OCI-LY3 (cell line): ENCODE results near the gene CLCF1.

Experiments
- H2AFZ ChIP-seq: fragments of 200-600, 300-600 bp; shearing (Covaris generic); 2 replicates; pipeline ENCODE4 v1.6.0; 2014; ENCODE audit warnings: antibody characterized with exemption, low read depth, low read length
- H3K27ac ChIP-seq: fragments of 200-600, 300-600 bp; sonication (generic); 2 replicates; pipeline ENCODE4 v1.5.1; 2014; ENCODE audit warnings: mild to moderate bottlenecking, low read length, moderate library complexity, mixed read lengths
- H3K27me3 ChIP-seq: fragments of 200-600, 300-600 bp; sonication (generic); 2 replicates; pipeline ENCODE4 v1.6.1; 2014; ENCODE audit warnings: low read depth, low read length, mixed read lengths
- H3K36me3 ChIP-seq: fragments of 200-600, 300-600 bp; sonication (generic); replicated peaks from 2 replicates; pipeline ENCODE3; 2014; ENCODE audit warnings: low read depth, low read length, mixed read lengths
- H3K4me1 ChIP-seq: fragments of 300-600, 200-600 bp; sonication (generic); 2 replicates; pipeline ENCODE4 v1.6.1; 2014; ENCODE audit warnings: low read length, mixed read lengths
- H3K4me2 ChIP-seq: fragments of 200-600, 300-600 bp; sonication (generic); 2 replicates; pipeline ENCODE4 v1.6.1; 2014; ENCODE audit warnings: low read length, mixed read lengths
- H3K4me3 ChIP-seq: fragments of 300-600, 200-600 bp; sonication (generic); 2 replicates; pipeline ENCODE4 v1.5.1; 2014; ENCODE audit warnings: antibody characterized with exemption, mild to moderate bottlenecking, low read length, moderate library complexity
- H3K79me2 ChIP-seq: fragments of 300-600, 200-600 bp; shearing (Covaris generic); 2 replicates; pipeline ENCODE4 v1.6.1; 2014; ENCODE audit warnings: mild to moderate bottlenecking, low read length, mixed read lengths
- H3K9ac ChIP-seq: fragments of 300-600, 200-600 bp; shearing (Covaris generic); 2 replicates; pipeline ENCODE4 v1.6.0; 2014; ENCODE audit warnings: mild to moderate bottlenecking, low read length, moderate library complexity
- H3K9me3 ChIP-seq: fragments of 200-600, 300-600 bp; shearing (Covaris generic); 2 replicates; pipeline ENCODE4 v1.6.1; 2014; ENCODE audit warnings: low read length, mixed read lengths; ENCODE audit not compliant: insufficient read depth
- H4K20me1 ChIP-seq: fragments of 200-600, 300-600 bp; sonication (generic); 2 replicates; pipeline ENCODE4 v1.6.1; 2016; ENCODE audit warnings: low read length, mixed read lengths; ENCODE audit not compliant: insufficient read depth
- CTCF ChIP-seq: fragments of 200-600, 300-600 bp; sonication (generic); IDR thresholded peaks from 2 replicates; pipeline ENCODE4 v1.5.1; 2014; ENCODE audit warnings: antibody characterized with exemption, low read length, low read depth
- EZH2phosphoT487 ChIP-seq: fragments of 200-600 bp; shearing (Covaris generic); IDR thresholded peaks from 2 replicates; pipeline ENCODE4 v1.6.1; 2018; ENCODE audit warnings: antibody characterized with exemption, mixed run types, low read depth

Gene CLCF1

GRCh38 chr11:67314218-67314617 lies 59.2 kb downstream of the CLCF1 start:
- Histone ChIP-seq H2AFZ (no peak overlapping the region), H4K20me1 (no peaks in the 10 kb centered on the region), H3K79me2 (no peaks in the 10 kb centered on the region), H3K4me2 (no peak overlapping the region), H3K9me3 (no peaks in the 10 kb centered on the region), H3K9ac (no peak overlapping the region), H3K27me3 (no peaks in the 10 kb centered on the region), H3K4me3 (no peak overlapping the region), H3K36me3 (no peaks in the 10 kb centered on the region), H3K27ac (no peak overlapping the region), H3K4me1 (peaks cover 8% of the 10 kb centered on the region)
- no peak for TF ChIP-seq EZH2phosphoT487
- TF ChIP-seq CTCF: no peak
